Measurements from ENCODE around the gene CFAP47.

- no peak for TF ChIP-seq CTCF (IDR thresholded peaks at IDR 0.05; ENCODE audit: low read length)
- no peak for TF ChIP-seq EZH2 (optimal IDR thresholded peaks at IDR 0.05; ENCODE audit: low read depth, low read length)
- TF ChIP-seq EZH2phosphoT487 (IDR thresholded peaks at IDR 0.05; ENCODE audit: low read length) = no peak
These were observed 99.6 kb downstream of the CFAP47 start for GRCh38 chrX:36019125-36019524.
